Measurements from ENCODE around the gene PLOD3.

DNA sequence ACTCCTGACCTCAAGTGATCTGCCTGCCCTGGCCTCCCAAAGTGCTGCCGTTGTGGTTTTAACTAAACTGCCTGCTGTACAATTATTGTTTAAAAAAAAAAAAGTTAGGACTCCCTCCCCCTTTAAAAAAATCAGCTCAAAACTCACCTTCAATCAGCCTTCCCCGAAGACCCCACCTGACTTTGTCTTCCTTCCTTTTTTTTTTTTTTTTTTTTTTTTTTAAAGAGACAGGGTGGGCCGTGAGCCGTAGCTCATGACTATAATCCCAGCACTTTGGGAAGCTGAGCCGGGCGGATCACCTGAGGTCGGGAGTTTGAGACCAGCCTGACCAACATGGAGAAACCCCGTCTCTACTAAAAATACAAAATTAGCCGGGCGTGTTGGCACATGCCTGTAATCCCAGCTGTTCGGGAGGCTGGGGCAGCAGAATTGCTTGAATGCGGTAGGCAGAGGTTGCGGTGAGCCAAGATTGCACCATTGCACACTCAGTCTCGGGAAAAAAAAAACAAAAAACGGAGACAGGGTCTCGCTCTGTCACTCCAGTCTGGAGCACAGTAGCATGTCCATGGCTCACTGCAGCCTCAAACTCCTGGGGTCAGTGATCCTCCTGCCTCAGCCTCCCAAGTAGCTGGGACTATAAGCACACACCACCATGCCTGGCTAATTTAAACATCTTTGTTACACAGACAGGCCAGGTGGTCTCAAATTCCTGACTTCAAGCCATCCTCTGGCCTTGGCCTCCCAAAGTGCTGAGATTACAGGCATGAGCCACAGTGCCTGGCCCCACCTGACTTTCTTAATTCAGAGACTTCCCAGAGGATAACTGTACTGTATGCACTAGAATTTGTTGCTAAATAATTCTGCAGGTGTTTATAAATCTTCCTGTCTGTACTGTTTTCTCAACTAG lies 24.3 kb upstream of the PLOD3 start:
- TF ChIP-seq, protein P1, sequence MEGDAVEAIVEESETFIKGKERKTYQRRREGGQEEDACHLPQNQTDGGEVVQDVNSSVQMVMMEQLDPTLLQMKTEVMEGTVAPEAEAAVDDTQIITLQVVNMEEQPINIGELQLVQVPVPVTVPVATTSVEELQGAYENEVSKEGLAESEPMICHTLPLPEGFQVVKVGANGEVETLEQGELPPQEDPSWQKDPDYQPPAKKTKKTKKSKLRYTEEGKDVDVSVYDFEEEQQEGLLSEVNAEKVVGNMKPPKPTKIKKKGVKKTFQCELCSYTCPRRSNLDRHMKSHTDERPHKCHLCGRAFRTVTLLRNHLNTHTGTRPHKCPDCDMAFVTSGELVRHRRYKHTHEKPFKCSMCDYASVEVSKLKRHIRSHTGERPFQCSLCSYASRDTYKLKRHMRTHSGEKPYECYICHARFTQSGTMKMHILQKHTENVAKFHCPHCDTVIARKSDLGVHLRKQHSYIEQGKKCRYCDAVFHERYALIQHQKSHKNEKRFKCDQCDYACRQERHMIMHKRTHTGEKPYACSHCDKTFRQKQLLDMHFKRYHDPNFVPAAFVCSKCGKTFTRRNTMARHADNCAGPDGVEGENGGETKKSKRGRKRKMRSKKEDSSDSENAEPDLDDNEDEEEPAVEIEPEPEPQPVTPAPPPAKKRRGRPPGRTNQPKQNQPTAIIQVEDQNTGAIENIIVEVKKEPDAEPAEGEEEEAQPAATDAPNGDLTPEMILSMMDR (optimal IDR thresholded peaks at IDR 0.05 in 1 of 3, IDR thresholded peaks at IDR 0.05 in 1 of 3, conservative IDR thresholded peaks at IDR 0.05 in 1 of 3; ENCODE audit: extremely low read depth in 1 of 3, insufficient read depth in 2 of 3, low read length in 3 of 3), result no peak
- TF ChIP-seq EZH2 (IDR thresholded peaks at IDR 0.05; ENCODE audit: low read length), result no peak

Measured in keratinocyte (primary cell).